ENCODE results near the gene MPV17L.
"Not testable (repeated sequence)": the region's sequence is repeated elsewhere in the genome, so short reads cannot be mapped to it uniquely, and the experiment has no call there.

MPV17L gene
- total RNA-seq: 0.35 to 3.9 (median 1.5) reads per million in 17 experiments

- DNase-seq: peak; percentile 41 to 70 (median 56)
Observed at GRCh38 chr16:15395631-15396508, at the start of gene MPV17L. Gene MPV17L, plus strand, starts transcription at chr16:15395754. Its CDS starts 144 bp downstream, at chr16:15395898.

- DNase-seq: not testable (repeated sequence)
Observed at GRCh38 chr16:15348721-15349120, 46.8 kb upstream of the MPV17L start.

GRCh38 chr16:15351251-15351650 is 44.3 kb upstream of the MPV17L start:
- not testable (repeated sequence) for DNase-seq

- not testable (repeated sequence) for DNase-seq
Observed at GRCh38 chr16:15351745-15352144, 43.8 kb upstream of the MPV17L start.

GRCh38 chr16:15352852-15353251 is 42.7 kb upstream of the MPV17L start:
- not testable (repeated sequence) for DNase-seq

- DNase-seq: not testable (repeated sequence)
Observed at GRCh38 chr16:15354846-15355245, 40.7 kb upstream of the MPV17L start.

- not testable (repeated sequence) for DNase-seq
Observed at GRCh38 chr16:15357495-15357894, 38.1 kb upstream of the MPV17L start.

GRCh38 chr16:15378194-15378593 is 17.4 kb upstream of the MPV17L start, which contains the start of gene NPIPA5:
Gene NPIPA5, minus strand, starts transcription at chr16:15378294. Its CDS starts 0 bp downstream, at chr16:15378294.
- DNase-seq: not testable (repeated sequence)

- not testable (repeated sequence) for DNase-seq
Observed at GRCh38 chr16:15382810-15383209, 12.7 kb upstream of the MPV17L start.

- DNase-seq: not testable (repeated sequence)
Observed at GRCh38 chr16:15388060-15388459, 7.5 kb upstream of the MPV17L start.

GRCh38 chr16:15389916-15390315 is 5.6 kb upstream of the MPV17L start:
- DNase-seq: not testable (repeated sequence)

- DNase-seq: not testable (repeated sequence)
Observed at GRCh38 chr16:15393025-15393424, 2.5 kb upstream of the MPV17L start.

GRCh38 chr16:15396509-15396829 is 915 bp downstream of the MPV17L start:
- not testable (repeated sequence) for DNase-seq

- DNase-seq: peak in 1 of 4 experiments; percentile 9
Observed at GRCh38 chr16:15396948-15397594, 1.5 kb downstream of the MPV17L start.

GRCh38 chr16:15398618-15399316 is 3.2 kb downstream of the MPV17L start:
- no peak for DNase-seq

- no peak for DNase-seq
Observed at GRCh38 chr16:15399317-15399716, 3.8 kb downstream of the MPV17L start.

- DNase-seq: not testable (repeated sequence)
Observed at GRCh38 chr16:15400314-15400713, 4.8 kb downstream of the MPV17L start.

- no peak for DNase-seq
Observed at GRCh38 chr16:15401972-15402371, 6.4 kb downstream of the MPV17L start.

GRCh38 chr16:15403392-15403995 is 7.9 kb downstream of the MPV17L start:
- peak; percentile 33 to 83 (median 58) for DNase-seq

- DNase-seq: peak; percentile 49 to 80 (median 64)
Observed at GRCh38 chr16:15404091-15404490, 8.5 kb downstream of the MPV17L start.

- DNase-seq: peak; percentile 80 to 93 (median 84)
Observed at GRCh38 chr16:15404792-15405191, 9.2 kb downstream of the MPV17L start.

- not testable (repeated sequence) for DNase-seq
Observed at GRCh38 chr16:15407756-15408155, 12.2 kb downstream of the MPV17L start.

All from suppressor macrophage (primary cell).